GM21717 (cell line): Measurements from ENCODE around the gene ANKHD1.
"Not testable (repeated sequence)": the region's sequence is repeated elsewhere in the genome, so short reads cannot be mapped to it uniquely, and the experiment has no call there.

Source experiments
- ATAC-seq: cut with Tn5 transposase; IDR thresholded peaks from one replicate; pipeline ENCODE4 v1.9.1; 2021; ENCODE audit warnings: mild to moderate bottlenecking, moderate library complexity; ENCODE audit not compliant: unreplicated experiment

The ANKHD1 gene

DNA sequence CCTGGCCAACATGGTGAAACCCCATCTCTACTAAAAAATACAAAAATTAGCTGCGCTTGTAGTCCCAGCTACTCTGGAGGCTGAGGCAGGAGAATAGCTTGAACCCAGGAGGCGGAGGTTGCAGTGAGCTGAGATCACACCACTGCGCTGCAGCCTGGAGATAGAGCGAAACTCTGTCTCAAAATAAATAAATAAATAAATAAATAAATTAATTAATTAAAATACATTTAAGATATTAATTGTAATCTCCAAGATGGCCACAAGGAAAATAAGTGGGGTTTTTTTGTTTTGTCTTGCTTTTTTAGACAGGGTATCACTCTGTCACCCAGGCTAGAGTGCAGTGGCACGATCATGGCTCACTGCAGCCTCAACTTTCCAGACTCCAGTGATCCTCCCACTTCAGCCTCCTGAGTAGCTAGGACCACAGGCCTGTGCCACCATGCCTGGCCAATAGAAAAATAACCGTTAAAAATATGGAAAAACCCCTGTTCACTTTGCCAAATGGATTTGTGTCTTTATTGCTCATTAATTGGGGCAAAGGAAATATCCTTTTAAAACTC, 177.6 kb downstream of the ANKHD1 start:
- ATAC-seq: not testable (repeated sequence)

- no peak for ATAC-seq
These were observed 185.9 kb downstream of the ANKHD1 start for GRCh38 chr5:140587495-140587894.

DNA sequence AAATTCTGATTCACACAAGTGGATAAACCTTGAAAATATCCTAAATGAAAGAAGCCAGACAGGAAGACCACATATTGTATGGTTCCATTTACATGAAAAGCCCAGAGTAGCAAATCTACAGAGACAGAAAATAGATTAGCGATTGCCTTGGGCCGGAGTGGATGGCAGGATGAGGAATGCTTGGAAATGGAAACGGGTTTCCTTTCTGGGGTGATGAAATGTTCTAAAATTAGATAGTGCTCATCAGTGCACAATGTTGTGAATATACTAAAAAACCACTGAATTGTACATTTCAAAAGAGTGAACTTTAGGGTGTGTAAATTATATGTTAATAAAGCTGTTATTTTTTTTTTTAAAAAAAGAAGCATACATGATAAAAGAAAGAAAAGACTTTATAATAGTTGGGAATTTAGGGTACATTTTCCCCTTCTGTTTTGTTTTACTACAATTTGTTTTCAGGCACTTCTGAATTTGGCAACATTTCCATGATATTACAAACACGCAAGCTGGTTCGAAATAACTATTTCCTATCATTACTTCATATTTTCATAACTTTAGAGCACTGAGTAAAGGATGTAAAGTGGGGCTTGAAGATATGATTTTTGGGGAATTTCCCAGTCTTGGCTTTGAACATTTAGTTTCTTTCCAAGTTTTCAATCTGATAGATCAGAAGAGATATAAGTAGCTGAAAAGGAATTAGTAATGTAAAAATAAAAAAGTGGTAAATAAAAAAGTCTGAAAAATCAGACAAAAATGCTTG, 186.9 kb downstream of the ANKHD1 start:
- ATAC-seq: no peak
